K562 (cell line): ENCODE results near the gene IL15. TPM values are rescaled to one million over a fixed set of nuclear protein-coding genes. Genes with fewer than 3 reads are reported as not detected.

Experiments
- ATAC-seq: fragments of 200-7000 bp; cut with Tn5 transposase; 3 replicates; pipeline ENCODE4 v1.9.1; 2020; ENCODE audit warnings: moderate library complexity
- BruUV-seq: library from RNA; stranded (reverse); fragments of 400-500 nt; replicated peaks from 2 replicates; lab custom pipeline; 2021; lab: Mats Ljungman, UMichigan
- CTCF ChIA-PET: fragments of 300-600 bp; formaldehyde crosslinking; extraction: SDS; loops from one replicate; lab custom pipeline; 2021; ENCODE audit warnings: low intra/inter-chr PET ratio; lab: Yijun Ruan, JAX
- POLR2A ChIA-PET: fragments of 300-600, 350-650 bp; sonication (Branson Sonifier 250); formaldehyde crosslinking; extraction: SDS; loops from one replicate; lab custom pipeline; 2021; ENCODE audit warnings: antibody characterized with exemption, inconsistent platforms; lab: Yijun Ruan, JAX
- DNase-seq, 4 experiments: peaks; one replicate each; pipeline versions ENCODE4 v3.0.0 to v3.0.0-alpha.2; 2011 to 2018; ENCODE audit warnings: low spot score in 3 of 4, mixed read lengths in 3 of 4; ENCODE audit errors: extremely low read depth in 1 of 4
- FAIRE-seq: peaks from 2 replicates; lab custom pipeline; 2011; peaks lifted over from hg19 to GRCh38; lab: Jason Lieb, UNC
- H2AFZ ChIP-seq: 2 replicates; pipeline ENCODE4 v1.6.0; 2011; ENCODE audit warnings: low read depth, low read length, control low read depth, inconsistent platforms
- H3K27ac ChIP-seq: fragments of 200-600 bp; 3 replicates; pipeline ENCODE4 v1.8.0; 2011; ENCODE audit warnings: low read depth, mild to moderate bottlenecking, control low read depth, inconsistent platforms, low read length, moderate library complexity, mixed read lengths; ENCODE audit errors: extremely low read depth
- H3K27me3 ChIP-seq, 2 experiments: fragments of 300-600 bp in 1 of 2; 2 replicates in 1 of 2; 3 replicates in 1 of 2; pipeline versions ENCODE4 v1.6.0 to v1.8.0; 2011; ENCODE audit warnings: inconsistent platforms in 2 of 2, low read length in 2 of 2, mild to moderate bottlenecking in 1 of 2, mixed read lengths in 1 of 2, moderate library complexity in 1 of 2; ENCODE audit not compliant: control insufficient read depth in 2 of 2, insufficient read depth in 2 of 2
- H3K36me3 ChIP-seq: fragments of 300-600 bp; 3 replicates; pipeline ENCODE4 v1.8.0; 2011; ENCODE audit warnings: mild to moderate bottlenecking, low read length, inconsistent platforms; ENCODE audit not compliant: control insufficient read depth, insufficient read depth
- H3K4me1 ChIP-seq, 2 experiments: fragments of 200-600 bp in 1 of 2; replicated peaks in 1 of 2; 2 replicates in 1 of 2; 3 replicates in 1 of 2; pipeline versions ENCODE4 v1.5.1 to v1.8.0; 2011; ENCODE audit warnings: inconsistent platforms in 2 of 2, low read length in 2 of 2, mild to moderate bottlenecking in 1 of 2, mixed read lengths in 1 of 2, moderate library complexity in 1 of 2; ENCODE audit not compliant: control insufficient read depth in 2 of 2, insufficient read depth in 2 of 2
- H3K4me2 ChIP-seq: 2 replicates; pipeline ENCODE4 v1.6.1; 2011; ENCODE audit warnings: low read length, control low read depth, inconsistent platforms, mixed read lengths; ENCODE audit not compliant: insufficient read depth
- H3K4me3 ChIP-seq: fragments of 200-600 bp; sonication (generic), shearing (Covaris generic); 2 replicates; pipeline ENCODE4 v1.5.1; 2016; ENCODE audit warnings: control low read depth, inconsistent platforms
- H3K79me2 ChIP-seq: fragments of 200-600 bp; 3 replicates; pipeline ENCODE4 v1.8.0; 2011; ENCODE audit warnings: low read length, inconsistent platforms; ENCODE audit not compliant: control insufficient read depth, insufficient read depth
- H3K9ac ChIP-seq, 2 experiments: 2 replicates each; pipeline versions ENCODE4 v1.6.0 to v1.6.1; 2011; ENCODE audit warnings: low read depth in 2 of 2, low read length in 2 of 2, control low read depth in 1 of 2, inconsistent platforms in 1 of 2, mild to moderate bottlenecking in 1 of 2, mixed read lengths in 1 of 2; ENCODE audit not compliant: insufficient read depth in 1 of 2
- H3K9me1 ChIP-seq: one replicate; pipeline ENCODE4 v1.6.0; 2011; ENCODE audit warnings: inconsistent platforms, mild to moderate bottlenecking, low read length, moderate library complexity; ENCODE audit not compliant: control insufficient read depth, insufficient read depth
- H3K9me3 ChIP-seq: replicated peaks from 2 replicates; pipeline ENCODE4 v1.5.1; 2011; ENCODE audit warnings: low read depth, low read length, inconsistent platforms; ENCODE audit not compliant: control insufficient read depth, insufficient read depth
- H4K20me1 ChIP-seq: replicated peaks from 2 replicates; pipeline ENCODE4 v1.6.1; 2011; ENCODE audit warnings: low read length, inconsistent platforms, mixed read lengths; ENCODE audit not compliant: control insufficient read depth, insufficient read depth
- ARID3A ChIP-seq: IDR thresholded peaks from 2 replicates; pipeline ENCODE4 v1.6.1; 2012; ENCODE audit warnings: low read depth, low read length, improper control_type of control experiment, borderline replicate concordance
- CHAMP1 ChIP-seq: fragments of 450-650 bp; IDR thresholded peaks from 2 replicates; pipeline ENCODE4 v1.6.1; 2016; ENCODE audit warnings: mild to moderate bottlenecking
- CHD1 ChIP-seq: fragments of 200-600 bp; sonication (generic); IDR thresholded peaks from one replicate; pipeline ENCODE4 v1.6.1; 2012; ENCODE audit warnings: mild to moderate bottlenecking, moderate library complexity, low read length, inconsistent platforms
- MYC ChIP-seq, 2 experiments: fragments of 250-450 bp in 1 of 2; sonication (Bioruptor Pico) in 1 of 2; IDR thresholded peaks; 2 replicates each; pipeline versions ENCODE4 v1.5.1 to v1.6.1; 2012 to 2021; ENCODE audit warnings: low read depth in 2 of 2, borderline replicate concordance in 1 of 2, improper control_type of control experiment in 1 of 2, low read length in 1 of 2, mild to moderate bottlenecking in 1 of 2, moderate library complexity in 1 of 2
- POLR2H ChIP-seq: IDR thresholded peaks from 2 replicates; pipeline ENCODE4 v1.6.1; 2016; ENCODE audit warnings: missing genetic modification characterization, low read depth, mild to moderate bottlenecking, control low read depth, missing compliant biosample characterization, moderate library complexity
- RAD51 ChIP-seq: fragments of 450-650 bp; IDR thresholded peaks from 2 replicates; pipeline ENCODE4 v1.7.1; 2016; ENCODE audit warnings: low read depth, mild to moderate bottlenecking, borderline replicate concordance
- SMAD1 ChIP-seq: fragments of 150-350 bp; IDR thresholded peaks from 2 replicates; pipeline ENCODE4 v1.6.1; 2014; ENCODE audit warnings: low read length, low read depth; ENCODE audit not compliant: partially characterized antibody
- SRSF7 ChIP-seq: fragments of 200-400 bp; formaldehyde crosslinking; optimal IDR thresholded peaks from 2 replicates; pipeline ENCODE3; 2017; ENCODE audit warnings: mild to moderate bottlenecking, low read depth, low read length
- TOE1 ChIP-seq, 2 experiments: fragments of 450-650 bp in 1 of 2; sonication (generic) in 1 of 2; formaldehyde crosslinking in 1 of 2; IDR thresholded peaks; 2 replicates each; pipeline versions ENCODE4 v1.7.1 to v1.8.0; 2016 to 2022; ENCODE audit warnings: borderline replicate concordance in 2 of 2, mild to moderate bottlenecking in 2 of 2, antibody characterized with exemption in 1 of 2, inconsistent platforms in 1 of 2, low read depth in 1 of 2, missing genetic modification reagents in 1 of 2, moderate library complexity in 1 of 2
- XRCC5 ChIP-seq: fragments of 200-400 bp; formaldehyde crosslinking; IDR thresholded peaks from 2 replicates; pipeline ENCODE4 v1.6.1; 2017; ENCODE audit warnings: low read depth, mild to moderate bottlenecking, low read length
- ZNF282 ChIP-seq: sonication (generic); formaldehyde crosslinking; IDR thresholded peaks from 2 replicates; pipeline ENCODE4 v1.8.1; 2023; ENCODE audit warnings: missing genetic modification reagents
- ZNF507 ChIP-seq: conservative IDR thresholded peaks from 2 replicates; pipeline ENCODE4 v1.6.1; 2017; ENCODE audit warnings: missing genetic modification characterization, missing compliant biosample characterization
- WGBS: fragments of 100-300 bp; shearing (Covaris generic); methylation state at CpG from one replicate; pipeline ENCODE4 v1.1.6; 2016; ENCODE audit warnings: low coverage, mixed read lengths; ENCODE audit not compliant: insufficient coverage; ENCODE audit errors: missing lambda C conversion rate; 5-methylcytosine and 5-hydroxymethylcytosine counted together
- in situ Hi-C: fragments of 300-500 bp; cut with MboI; formaldehyde crosslinking; loops from 4 replicates; pipeline ENCODE4 v1.15.0; 2018; ENCODE audit warnings: inconsistent platforms, mixed read lengths
- intact Hi-C: fragments of 100-400 bp; cut with micrococcal nuclease; formaldehyde crosslinking; loops from 2 replicates; pipeline ENCODE4 v1.14.2; 2022
- polyA plus RNA-seq, 8 experiments: library from polyadenylated mRNA; depleted of rRNA in 4 of 8; stranded (reverse) in 5 of 8; unstranded in 3 of 8; fragments of >200 nt; fragmentation: Nextera tagmentation in 2 of 8; fragmentation: Illumina TruSeq in 1 of 8; extraction: Ambion mirVana in 2 of 8; extraction: Trizol in 1 of 8; gene quantifications; 2 replicates each; pipeline versions ENCODE4 v1.2.1 to v1.2.3, GENCODE V29; 2011 to 2014; ENCODE audit warnings: inconsistent platforms in 1 of 8, missing spikeins in 1 of 8
- total RNA-seq, 7 experiments: library from RNA; depleted of rRNA in 6 of 7; stranded (reverse); fragments of >200 nt in 6 of 7; fragmentation: Illumina TruSeq in 2 of 7; extraction: Trizol in 2 of 7; gene quantifications; 2 replicates each; pipeline versions ENCODE4 v1.2.1 to v1.2.3, GENCODE V29; 2011 to 2021; ENCODE audit warnings: low replicate concordance in 1 of 7
- TF ChIP-seq, protein P1 (sequence below): fragments of 150-350 bp; IDR thresholded peaks from 2 replicates; pipeline ENCODE4 v1.6.1; 2014; ENCODE audit warnings: low read depth, mild to moderate bottlenecking, low read length, borderline replicate concordance

IL15 gene
- total and polyA plus RNA-seq, 9 of the 15 experiments (the other 6 are each of a cell fraction or from before 2014, with no cell fraction given): 0.13 to 0.50 (median 0.34) TPM

GRCh38 chr4:141646969-141647368 is 10.6 kb downstream of the IL15 start (continued):
- TF ChIP-seq MYC (IDR thresholded peaks at IDR 0.05; ENCODE audit: low read depth, low read length) (no peak), MYC (CRISPR knock-in tag; IDR thresholded peaks at IDR 0.05; ENCODE audit: borderline replicate concordance, low read depth) (no peak), TOE1 (IDR thresholded peaks at IDR 0.05; ENCODE audit: borderline replicate concordance) (no peak), TOE1 (CRISPR knock-in tag; IDR thresholded peaks at IDR 0.05; ENCODE audit: borderline replicate concordance, low read depth) (no peak), CHD1 (no peak), ZNF282 (CRISPR knock-in tag) (no peak), ZNF507 (no peak), CHAMP1 (no peak), SMAD1 (no peak)

DNA sequence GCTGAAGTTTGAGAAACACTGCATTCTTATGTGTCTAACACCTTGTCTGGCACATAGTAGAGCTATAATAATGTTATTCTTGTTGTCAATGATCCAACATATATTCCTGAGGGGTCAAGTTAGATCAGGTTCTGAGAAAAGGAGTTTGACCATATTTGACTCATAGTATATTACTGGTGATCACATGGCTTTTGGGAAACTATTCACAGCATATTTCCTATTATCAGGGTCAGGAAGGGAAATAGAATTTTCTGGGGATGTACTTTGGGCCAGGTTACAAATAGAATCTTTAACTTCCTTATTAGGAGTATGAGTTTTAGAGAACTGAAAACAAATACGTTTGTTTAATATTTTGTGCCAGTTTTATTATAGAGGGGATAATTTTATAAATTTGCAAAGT is 11.6 kb downstream of the IL15 start:
- Histone ChIP-seq H3K27ac (no peak overlapping the region), H3K36me3 (no peaks in the 10 kb centered on the region), H3K4me2 (no peak overlapping the region), H3K4me1 (no peaks in the 10 kb centered on the region), H3K79me2 (no peaks in the 10 kb centered on the region), H3K27me3 (no peaks in the 10 kb centered on the region), H3K9me1 (no peaks in the 10 kb centered on the region), H3K4me3 (no peak overlapping the region), H3K9ac (no peak overlapping the region), H3K9me3 (no peaks in the 10 kb centered on the region), H2AFZ (no peak overlapping the region), H4K20me1 (no peaks in the 10 kb centered on the region)
- no TSS peak for BruUV-seq
- WGBS: 0% methylated on average over 1 of the region's 1 CpG
- DNase-seq (no peak), ATAC-seq (no peak), FAIRE-seq (no peak)
- CTCF ChIA-PET: no interaction called here
- intact Hi-C loops: no loop called here
- POLR2A ChIA-PET: no interaction called here
- in situ Hi-C loops: no loop called here
- TF ChIP-seq XRCC5: no peak
- TF ChIP-seq RAD51: no peak
- TF ChIP-seq POLR2H (tag): no peak
- TF ChIP-seq, protein P1, sequence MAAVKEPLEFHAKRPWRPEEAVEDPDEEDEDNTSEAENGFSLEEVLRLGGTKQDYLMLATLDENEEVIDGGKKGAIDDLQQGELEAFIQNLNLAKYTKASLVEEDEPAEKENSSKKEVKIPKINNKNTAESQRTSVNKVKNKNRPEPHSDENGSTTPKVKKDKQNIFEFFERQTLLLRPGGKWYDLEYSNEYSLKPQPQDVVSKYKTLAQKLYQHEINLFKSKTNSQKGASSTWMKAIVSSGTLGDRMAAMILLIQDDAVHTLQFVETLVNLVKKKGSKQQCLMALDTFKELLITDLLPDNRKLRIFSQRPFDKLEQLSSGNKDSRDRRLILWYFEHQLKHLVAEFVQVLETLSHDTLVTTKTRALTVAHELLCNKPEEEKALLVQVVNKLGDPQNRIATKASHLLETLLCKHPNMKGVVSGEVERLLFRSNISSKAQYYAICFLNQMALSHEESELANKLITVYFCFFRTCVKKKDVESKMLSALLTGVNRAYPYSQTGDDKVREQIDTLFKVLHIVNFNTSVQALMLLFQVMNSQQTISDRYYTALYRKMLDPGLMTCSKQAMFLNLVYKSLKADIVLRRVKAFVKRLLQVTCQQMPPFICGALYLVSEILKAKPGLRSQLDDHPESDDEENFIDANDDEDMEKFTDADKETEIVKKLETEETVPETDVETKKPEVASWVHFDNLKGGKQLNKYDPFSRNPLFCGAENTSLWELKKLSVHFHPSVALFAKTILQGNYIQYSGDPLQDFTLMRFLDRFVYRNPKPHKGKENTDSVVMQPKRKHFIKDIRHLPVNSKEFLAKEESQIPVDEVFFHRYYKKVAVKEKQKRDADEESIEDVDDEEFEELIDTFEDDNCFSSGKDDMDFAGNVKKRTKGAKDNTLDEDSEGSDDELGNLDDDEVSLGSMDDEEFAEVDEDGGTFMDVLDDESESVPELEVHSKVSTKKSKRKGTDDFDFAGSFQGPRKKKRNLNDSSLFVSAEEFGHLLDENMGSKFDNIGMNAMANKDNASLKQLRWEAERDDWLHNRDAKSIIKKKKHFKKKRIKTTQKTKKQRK: no peak
- no peak for TF ChIP-seq ARID3A
- no peak for TF ChIP-seq SRSF7
